Right atrium auricular region (tissue), 2 donors: ENCODE measurements around the gene AGAP1. TPM values are rescaled to one million over a fixed set of nuclear protein-coding genes. Genes with fewer than 3 reads are reported as not detected.
"Not testable (repeated sequence)": the region's sequence is repeated elsewhere in the genome, so short reads cannot be mapped to it uniquely, and the experiment has no call there.

Experiments used
- DNase-seq: peaks from one replicate; pipeline ENCODE4 v3.0.0-alpha.2; 2019; ENCODE audit warnings: low spot score
- H3K27ac ChIP-seq, 2 donors: fragments of 200-600 bp; sonication (generic); 1 replicate in 1 of 2; 2 replicates in 1 of 2; pipeline ENCODE4 v1.5.1; 2016 to 2019
- H3K27me3 ChIP-seq, 2 donors: fragments of 200-600 bp; sonication (generic); one replicate each; pipeline versions ENCODE4 v1.5.1 to v1.6.0; 2017 to 2019
- H3K36me3 ChIP-seq: fragments of 200-600 bp; sonication (generic); one replicate; pipeline ENCODE4 v1.5.1; 2016
- H3K4me1 ChIP-seq, 2 donors: fragments of 200-600 bp; sonication (generic); one replicate each; pipeline versions ENCODE4 v1.5.1 to v1.6.0; 2017 to 2019
- H3K4me3 ChIP-seq, 2 donors: fragments of 200-600 bp; sonication (generic); 1 replicate in 1 of 2; 2 replicates in 1 of 2; pipeline ENCODE4 v1.5.1; 2017 to 2019; ENCODE audit warnings: mild to moderate bottlenecking in 1 of 2, moderate library complexity in 1 of 2
- H3K9me3 ChIP-seq, 2 donors: fragments of 200-600 bp; sonication (generic); one replicate each; pipeline ENCODE4 v1.5.1; 2019
- CTCF ChIP-seq, 2 donors: fragments of 200-600 bp; sonication (generic); IDR thresholded peaks; one replicate each; pipeline ENCODE4 v1.5.1; 2019; ENCODE audit warnings: antibody characterized with exemption in 2 of 2
- total RNA-seq, 2 donors: library from RNA; depleted of rRNA; stranded (reverse); fragments of >200 nt; gene quantifications; one replicate each; pipeline ENCODE4 v1.1.0, GENCODE V29; 2016

The AGAP1 gene
- total RNA-seq, 2 donors from 2014 or later, result 11.6 to 17.2 TPM

GRCh38 chr2:235601960-235602704 lies 108.3 kb downstream of the AGAP1 start:
- no peak for DNase-seq
- TF ChIP-seq CTCF (IDR thresholded peaks at IDR 0.05), result no peak
- H3K9me3 ChIP-seq, result no peaks in the 10 kb centered on the region
- no peak overlapping the region for H3K4me3 ChIP-seq
- no peaks in the 10 kb centered on the region for H3K36me3 ChIP-seq
- peaks cover 0 to 26% of the 10 kb centered on the region in 2 donors for H3K4me1 ChIP-seq
- no peak overlapping the region for H3K27ac ChIP-seq
- no peaks in the 10 kb centered on the region for H3K27me3 ChIP-seq

- H3K4me3 ChIP-seq, result not testable (repeated sequence)
- H3K4me1 ChIP-seq, result peaks cover 0 to 35% of the 10 kb centered on the region in 2 donors
Measured at GRCh38 chr2:235602971-235603370, 109.1 kb downstream of the AGAP1 start.

GRCh38 chr2:235603659-235604058 lies 109.8 kb downstream of the AGAP1 start:
- Histone ChIP-seq H3K36me3 (no peaks in the 10 kb centered on the region), H3K4me1 (peaks cover 0 to 42% of the 10 kb centered on the region in 2 donors), H3K27ac (no peak overlapping the region), H3K4me3 (no peak overlapping the region), H3K27me3 (no peaks in the 10 kb centered on the region), H3K9me3 (no peaks in the 10 kb centered on the region)
- TF ChIP-seq CTCF (IDR thresholded peaks at IDR 0.05), result no peak
- DNase-seq, result no peak

More at GRCh38 chr2:235602971-235603370, 109.1 kb downstream of the AGAP1 start:
- not testable (repeated sequence) for DNase-seq, H3K27ac ChIP-seq, H3K27me3 ChIP-seq, H3K36me3 ChIP-seq, H3K9me3 ChIP-seq

GRCh38 chr2:235605312-235606003 lies 111.6 kb downstream of the AGAP1 start:
- Histone ChIP-seq H3K4me1 (peaks cover 0 to 43% of the 10 kb centered on the region in 2 donors), H3K4me3 (no peak overlapping the region), H3K36me3 (no peaks in the 10 kb centered on the region), H3K27me3 (no peaks in the 10 kb centered on the region), H3K9me3 (no peaks in the 10 kb centered on the region), H3K27ac (peak overlapping the region; percentile 58 to 68)
- TF ChIP-seq CTCF (IDR thresholded peaks at IDR 0.05), result no peak
- DNase-seq, result peak; percentile 96

GRCh38 chr2:235606004-235606715 lies 112.3 kb downstream of the AGAP1 start:
- no peaks in the 10 kb centered on the region for H3K36me3 ChIP-seq
- no peaks in the 10 kb centered on the region for H3K9me3 ChIP-seq
- peaks cover 0 to 43% of the 10 kb centered on the region in 2 donors for H3K4me1 ChIP-seq
- DNase-seq, result no peak
- no peaks in the 10 kb centered on the region for H3K27me3 ChIP-seq
- H3K27ac ChIP-seq, result peak overlapping the region; percentile 58 to 68
- no peak for TF ChIP-seq CTCF (IDR thresholded peaks at IDR 0.05)
- no peak overlapping the region for H3K4me3 ChIP-seq
